CD4-positive, CD25-positive, alpha-beta regulatory T cell (primary cell): Measurements from ENCODE around the gene RNLS. TPM values are rescaled to one million over a fixed set of nuclear protein-coding genes. Genes with fewer than 3 reads are reported as not detected.

Experiments used
- ATAC-seq, 2 donors: fragments of 150-1000 bp; cut with Tn5 transposase; one replicate each; pipeline ENCODE4 v1.10.0; 2021; ENCODE audit warnings: low read depth in 2 of 2, moderate number of reproducible peaks in 2 of 2, moderate library complexity in 1 of 2
- DNase-seq, 3 donors: peaks; one replicate each; pipeline versions ENCODE4 v3.0.0 to v3.0.0-alpha.2; 2012 to 2022; ENCODE audit warnings: mixed read lengths in 1 of 3
- H3K27ac ChIP-seq: one replicate; pipeline ENCODE4 v1.7.0; 2013; ENCODE audit warnings: mild to moderate bottlenecking, low read length; ENCODE audit not compliant: insufficient read depth, poor library complexity, severe bottlenecking
- H3K27me3 ChIP-seq: one replicate; pipeline ENCODE4 v1.7.0; 2013; ENCODE audit warnings: low read length; ENCODE audit not compliant: control insufficient read depth, insufficient read depth
- H3K36me3 ChIP-seq: one replicate; pipeline ENCODE4 v1.7.0; 2013; ENCODE audit warnings: mild to moderate bottlenecking, low read length, moderate library complexity; ENCODE audit not compliant: control insufficient read depth, insufficient read depth
- H3K4me1 ChIP-seq: 2 replicates; pipeline ENCODE4 v1.7.0; 2013; ENCODE audit warnings: mild to moderate bottlenecking, low read length; ENCODE audit not compliant: insufficient read depth, control insufficient read depth, poor library complexity, severe bottlenecking
- H3K4me3 ChIP-seq: one replicate; pipeline ENCODE4 v1.7.0; 2013; ENCODE audit warnings: low read depth, mild to moderate bottlenecking, low read length, moderate library complexity
- H3K9me3 ChIP-seq, 2 experiments: 1 replicate in 1 of 2; 2 replicates in 1 of 2; pipeline ENCODE4 v1.7.0; 2013; ENCODE audit warnings: low read length in 2 of 2, mild to moderate bottlenecking in 1 of 2, moderate library complexity in 1 of 2; ENCODE audit not compliant: control insufficient read depth in 2 of 2
- H3K27ac Mint-ChIP-seq, 3 donors: one replicate each; pipeline ENCODE4 v1.8.0; 2020 to 2022; ENCODE audit warnings: mild to moderate bottlenecking in 3 of 3, mixed read lengths in 3 of 3, moderate library complexity in 2 of 3
- H3K27me3 Mint-ChIP-seq: one replicate; pipeline ENCODE4 v1.8.0; 2022; ENCODE audit warnings: mild to moderate bottlenecking, mixed read lengths
- H3K36me3 Mint-ChIP-seq: one replicate; pipeline ENCODE4 v1.8.0; 2020; ENCODE audit warnings: mixed read lengths
- H3K4me1 Mint-ChIP-seq, 4 donors: one replicate each; pipeline ENCODE4 v1.8.0; 2020 to 2022; ENCODE audit warnings: mixed read lengths in 4 of 4, mild to moderate bottlenecking in 1 of 4
- H3K4me3 Mint-ChIP-seq, 4 donors: one replicate each; pipeline ENCODE4 v1.8.0; 2020 to 2022; ENCODE audit warnings: mild to moderate bottlenecking in 4 of 4, mixed read lengths in 4 of 4, moderate library complexity in 3 of 4
- H3K9me3 Mint-ChIP-seq, 7 donors: one replicate each; pipeline ENCODE4 v1.8.0; 2020 to 2022; ENCODE audit warnings: mixed read lengths in 7 of 7, mild to moderate bottlenecking in 3 of 7, moderate library complexity in 2 of 7
- polyA plus RNA-seq, 4 donors: library from polyadenylated mRNA; unstranded; fragments of 300-500 nt; fragmentation: Illumina TruSeq; gene quantifications; one replicate each; pipeline ENCODE4 v1.2.3, GENCODE V29; 2021
- total RNA-seq: library from RNA; stranded (reverse); gene quantifications from one replicate; pipeline ENCODE4 v1.2.3, GENCODE V29; 2022

Gene RNLS
- total RNA-seq (1.6 TPM), polyA plus RNA-seq (1 to 10 TPM; 3.9 to 5.6 (median 4.7) TPM)

DNA sequence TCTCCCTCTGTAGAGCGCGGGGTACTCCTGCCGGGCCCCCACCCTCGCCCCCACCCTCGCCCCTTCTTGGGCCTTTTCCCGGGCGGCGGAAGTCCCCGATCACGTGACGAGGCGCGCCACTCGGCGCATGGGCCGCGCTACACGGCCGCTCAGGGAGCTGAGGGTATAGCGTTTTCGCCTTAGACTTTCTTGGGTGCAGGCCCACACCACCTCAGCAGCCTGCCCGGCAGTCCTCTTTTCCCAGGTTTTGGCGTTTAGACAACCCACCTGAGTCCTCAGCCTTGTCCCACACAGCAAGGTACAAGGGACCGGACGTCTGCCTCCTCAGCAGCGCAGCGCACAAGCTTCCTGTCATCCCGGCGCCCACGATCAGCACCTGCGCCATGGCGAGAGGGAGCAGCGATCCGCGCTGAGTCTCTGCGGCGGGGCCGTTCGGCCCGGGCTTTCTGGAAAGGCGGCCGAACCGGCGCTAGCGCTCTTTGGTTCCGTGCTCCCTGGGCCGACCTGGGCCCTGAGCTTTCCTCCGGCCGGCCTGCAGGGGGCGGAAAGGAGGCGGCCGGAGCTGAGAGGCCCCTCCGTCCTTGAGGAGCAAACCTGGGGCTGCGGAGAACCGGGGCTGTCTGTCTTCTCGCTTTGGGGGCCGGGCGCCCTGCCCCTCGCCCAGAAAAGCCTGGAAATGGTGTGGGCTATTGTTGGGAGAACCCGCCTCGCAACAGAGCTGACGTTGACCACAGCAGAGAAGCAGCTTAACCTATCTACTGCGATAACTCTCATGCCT is at the start of gene RNLS:
Gene RNLS, minus strand, starts transcription at position 513 of the 778 bp plus-strand sequence.
- Mint-ChIP-seq H3K9me3 (peaks cover 0 to 4% (median 0%) of the 10 kb centered on the region in 7 donors), H3K27me3 (peaks cover 11% of the 10 kb centered on the region)

DNA sequence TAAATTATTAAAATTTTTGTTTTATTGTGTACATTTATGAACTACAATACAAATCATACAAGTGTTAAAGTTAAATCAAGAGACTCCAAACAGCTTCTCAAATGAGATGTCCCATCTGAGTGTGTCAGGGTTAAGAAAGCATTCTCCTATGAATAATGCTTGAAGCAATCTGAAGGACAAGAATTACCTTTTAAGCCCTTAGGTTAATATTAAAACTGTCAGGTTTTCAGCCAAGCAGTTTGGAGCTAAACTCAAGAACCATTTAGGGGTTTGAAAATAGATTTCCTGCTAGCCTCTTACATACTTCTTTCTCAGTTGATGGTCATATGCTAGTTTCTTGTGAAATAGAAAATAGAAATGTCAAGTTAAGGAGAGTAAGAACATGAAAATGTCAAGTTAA is 41.7 kb upstream of the RNLS start:
- ATAC-seq (no peak), DNase-seq (no peak)
- Mint-ChIP-seq H3K4me1 (no peaks in the 10 kb centered on the region), H3K27me3 (peaks cover 23% of the 10 kb centered on the region), H3K9me3 (peaks cover 0 to 4% (median 2%) of the 10 kb centered on the region in 7 donors), H3K36me3 (no peaks in the 10 kb centered on the region), H3K4me3 (no peak overlapping the region), H3K27ac (no peak overlapping the region)
- H3K27ac ChIP-seq = no peak overlapping the region
- H3K4me1 ChIP-seq = no peaks in the 10 kb centered on the region
- no peaks in the 10 kb centered on the region for H3K36me3 ChIP-seq
- H3K4me3 ChIP-seq = no peak overlapping the region
- peaks cover 1% of the 10 kb centered on the region for H3K27me3 ChIP-seq
- no peaks in the 10 kb centered on the region for H3K9me3 ChIP-seq

More for the DNA sequence above, at the start of gene RNLS:
- ATAC-seq = peak; percentile 81 to 85
- H3K4me1 ChIP-seq = peaks cover 5% of the 10 kb centered on the region
- Mint-ChIP-seq H3K4me1 (peaks cover 4 to 16% (median 10%) of the 10 kb centered on the region in 4 donors), H3K27ac (peak within 1 kb of the TSS; percentile 89 to 95 (median 91)), H3K36me3 (peaks cover 4% of the 10 kb centered on the region), H3K4me3 (peak within 1 kb of the TSS; percentile 83 to 94 (median 92))
- DNase-seq = peak; percentile 51 to 83 (median 59)
- no peaks in the 10 kb centered on the region for H3K36me3 ChIP-seq
- peak within 1 kb of the TSS; percentile 84 for H3K4me3 ChIP-seq
- no peaks in the 10 kb centered on the region for H3K9me3 ChIP-seq
- H3K27ac ChIP-seq = peak within 1 kb of the TSS; percentile 76
- H3K27me3 ChIP-seq = no peaks in the 10 kb centered on the region

DNA sequence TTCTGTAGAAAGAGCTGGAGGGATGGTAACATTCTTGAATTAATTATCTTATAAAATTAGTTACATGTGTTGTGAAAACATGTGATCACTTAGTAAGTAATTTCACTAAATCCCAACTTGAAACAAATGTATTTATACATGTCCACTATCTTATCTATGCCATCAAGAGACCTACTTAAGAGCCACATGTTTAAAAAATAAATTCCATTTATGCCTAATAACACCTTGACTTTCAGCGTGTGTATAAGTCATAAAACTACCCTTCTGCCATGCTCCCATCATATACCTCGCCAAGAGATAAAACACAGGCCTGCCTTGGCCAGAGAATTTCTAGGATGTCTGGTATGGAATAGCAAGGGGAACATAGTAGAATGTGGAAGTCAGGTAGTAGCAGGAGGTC is 40.7 kb upstream of the RNLS start:
- Histone ChIP-seq H3K4me1 (no peaks in the 10 kb centered on the region), H3K9me3 (no peaks in the 10 kb centered on the region), H3K27ac (no peak overlapping the region), H3K36me3 (no peaks in the 10 kb centered on the region), H3K27me3 (peaks cover 1% of the 10 kb centered on the region), H3K4me3 (no peak overlapping the region)
- DNase-seq (no peak), ATAC-seq (no peak)
- Mint-ChIP-seq H3K4me1 (no peaks in the 10 kb centered on the region), H3K27me3 (peaks cover 23% of the 10 kb centered on the region), H3K36me3 (no peaks in the 10 kb centered on the region), H3K9me3 (peaks cover 0 to 4% (median 2%) of the 10 kb centered on the region in 7 donors), H3K4me3 (no peak overlapping the region), H3K27ac (no peak overlapping the region)

DNA sequence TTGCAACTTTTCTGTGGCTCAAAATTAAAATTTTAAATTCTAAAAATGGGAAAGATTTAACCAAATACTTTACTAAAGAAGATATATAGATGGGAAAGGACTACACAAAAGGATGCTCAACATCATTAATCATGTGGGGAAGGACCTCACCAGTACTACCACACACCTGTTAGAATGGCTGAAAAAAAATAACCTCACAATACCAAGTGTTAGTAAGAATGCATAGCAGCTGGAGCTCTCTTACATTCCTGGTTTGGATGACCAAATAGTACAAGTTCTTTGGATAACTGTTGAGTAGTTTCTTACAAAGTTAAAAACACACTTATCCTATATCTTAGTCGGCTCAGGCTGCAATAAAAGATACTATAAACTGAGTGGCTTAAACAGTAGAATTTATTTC is 37.3 kb upstream of the RNLS start:
- Histone ChIP-seq H3K9me3 (no peaks in the 10 kb centered on the region), H3K27me3 (peaks cover 1% of the 10 kb centered on the region), H3K36me3 (no peaks in the 10 kb centered on the region)

DNA sequence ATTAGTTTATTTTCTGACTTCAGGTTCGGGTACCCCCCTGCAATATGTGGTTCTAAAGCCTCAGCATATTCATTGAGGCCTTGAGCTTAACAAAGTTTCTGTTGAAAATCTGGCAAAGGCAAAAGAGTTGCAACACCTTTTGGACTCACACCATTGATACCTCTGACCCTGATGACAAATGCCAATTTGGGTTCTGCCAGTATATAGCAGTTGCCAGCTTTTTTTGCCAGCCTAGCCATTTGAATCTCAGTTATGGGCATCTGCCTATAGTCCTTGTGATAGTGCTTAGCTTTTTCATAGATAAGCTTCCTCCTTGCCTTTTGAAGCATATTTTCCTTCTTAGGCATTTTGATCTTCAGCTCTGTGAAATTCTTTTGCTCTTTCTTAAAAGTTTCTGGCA is 35.4 kb upstream of the RNLS start:
- Mint-ChIP-seq H3K4me1 (no peaks in the 10 kb centered on the region), H3K9me3 (no peaks in the 10 kb centered on the region), H3K27me3 (peaks cover 8% of the 10 kb centered on the region), H3K27ac (no peak overlapping the region), H3K4me3 (no peak overlapping the region), H3K36me3 (no peaks in the 10 kb centered on the region)
- H3K4me1 ChIP-seq = no peaks in the 10 kb centered on the region
- no peaks in the 10 kb centered on the region for H3K9me3 ChIP-seq
- ATAC-seq (no peak), DNase-seq (no peak)
- H3K27ac ChIP-seq = no peak overlapping the region
- H3K4me3 ChIP-seq = no peak overlapping the region
- H3K27me3 ChIP-seq = peaks cover 1% of the 10 kb centered on the region
- no peaks in the 10 kb centered on the region for H3K36me3 ChIP-seq

More for the DNA sequence above, 37.3 kb upstream of the RNLS start:
- Histone ChIP-seq H3K27ac (no peak overlapping the region), H3K4me3 (no peak overlapping the region), H3K4me1 (no peaks in the 10 kb centered on the region)
- Mint-ChIP-seq H3K4me1 (no peaks in the 10 kb centered on the region), H3K4me3 (no peak overlapping the region), H3K36me3 (no peaks in the 10 kb centered on the region), H3K9me3 (peaks cover 0 to 4% (median 0%) of the 10 kb centered on the region in 7 donors), H3K27ac (no peak overlapping the region), H3K27me3 (peaks cover 11% of the 10 kb centered on the region)
- DNase-seq = no peak
- ATAC-seq = no peak

DNA sequence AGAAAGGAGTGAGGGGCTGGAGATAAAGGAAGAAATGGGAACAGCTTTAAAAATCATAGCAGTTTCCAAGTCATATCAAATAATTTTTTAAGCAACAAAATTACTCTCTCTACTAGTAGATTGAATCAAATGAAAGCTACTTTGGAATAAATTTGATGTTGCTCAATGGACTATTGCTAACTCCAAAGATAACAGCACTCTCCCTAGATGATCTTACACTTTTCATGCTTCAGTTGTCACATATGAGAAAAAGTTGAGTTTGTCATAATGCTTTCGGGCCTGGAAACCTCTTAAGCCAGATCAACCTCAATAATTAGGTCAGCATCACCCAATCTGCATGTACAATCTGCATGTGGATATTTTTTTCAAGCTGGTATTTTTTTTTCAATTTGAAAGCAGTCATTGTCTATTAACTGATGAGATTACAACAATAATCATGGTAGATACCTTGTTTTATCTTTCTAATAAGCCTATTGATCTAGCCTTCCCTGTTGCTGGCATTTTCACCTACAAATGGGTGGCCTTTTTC is 34.7 kb upstream of the RNLS start:
- no peak overlapping the region for H3K4me3 Mint-ChIP-seq
- peaks cover 5% of the 10 kb centered on the region for H3K27me3 Mint-ChIP-seq
- Histone ChIP-seq H3K27ac (no peak overlapping the region), H3K4me1 (no peaks in the 10 kb centered on the region), H3K4me3 (no peak overlapping the region), H3K27me3 (peaks cover 1% of the 10 kb centered on the region), H3K9me3 (no peaks in the 10 kb centered on the region), H3K36me3 (no peaks in the 10 kb centered on the region)
- no peaks in the 10 kb centered on the region for H3K4me1 Mint-ChIP-seq
- H3K27ac Mint-ChIP-seq = no peak overlapping the region
- DNase-seq = no peak
- no peak for ATAC-seq
- no peaks in the 10 kb centered on the region for H3K36me3 Mint-ChIP-seq
- no peaks in the 10 kb centered on the region for H3K9me3 Mint-ChIP-seq

DNA sequence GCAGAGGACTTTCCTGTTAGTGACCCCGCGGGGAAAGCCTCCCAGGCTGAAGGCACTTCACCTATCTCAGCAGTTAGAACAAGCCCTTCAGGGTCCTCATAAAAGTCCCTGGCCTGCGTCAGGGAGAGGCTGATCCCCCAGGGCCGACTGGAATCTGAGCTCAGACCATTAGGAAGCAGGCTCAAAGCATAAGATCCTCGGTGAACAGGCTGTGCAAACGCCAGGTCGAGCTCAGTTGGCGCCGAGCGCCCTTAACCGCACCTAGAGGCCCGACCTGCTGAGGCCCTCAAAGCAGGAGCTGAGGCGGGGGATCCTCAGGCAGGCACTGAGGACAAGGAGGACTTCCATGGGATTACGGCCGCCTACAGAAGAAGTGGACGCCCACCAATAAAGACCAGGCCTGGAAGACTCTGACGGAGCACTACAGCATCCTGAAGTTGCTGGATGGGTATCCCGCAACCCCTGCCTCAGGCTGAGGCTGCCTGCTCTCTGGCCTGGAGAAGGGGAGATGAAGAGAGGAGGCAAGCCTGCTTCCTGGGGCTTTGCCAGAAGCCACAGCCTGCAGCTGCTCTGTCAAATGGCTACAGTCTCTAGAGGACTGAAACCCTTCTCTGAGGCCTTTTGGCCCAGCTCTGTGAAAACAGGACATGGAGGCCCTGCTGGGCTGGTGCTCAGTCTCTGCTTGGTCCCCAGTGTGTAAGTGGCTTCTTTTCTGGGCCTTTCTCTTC is 33.3 kb upstream of the RNLS start:
- no peaks in the 10 kb centered on the region for H3K9me3 ChIP-seq
- no peaks in the 10 kb centered on the region for H3K36me3 Mint-ChIP-seq
- no peak overlapping the region for H3K27ac ChIP-seq
- no peaks in the 10 kb centered on the region for H3K9me3 Mint-ChIP-seq
- H3K4me1 Mint-ChIP-seq = no peaks in the 10 kb centered on the region
- no peaks in the 10 kb centered on the region for H3K36me3 ChIP-seq
- no peak for DNase-seq
- no peak overlapping the region for H3K4me3 Mint-ChIP-seq
- H3K4me1 ChIP-seq = no peaks in the 10 kb centered on the region
- no peaks in the 10 kb centered on the region for H3K27me3 ChIP-seq
- no peaks in the 10 kb centered on the region for H3K27me3 Mint-ChIP-seq
- no peak for ATAC-seq
- no peak overlapping the region for H3K27ac Mint-ChIP-seq
- no peak overlapping the region for H3K4me3 ChIP-seq
